Measurements from ENCODE around the gene DAP.

The DAP gene

GRCh38 chr5:10760096-10760920 lies 726 bp downstream of the DAP start:
- no peak for DNase-seq (ENCODE audit: low read depth)

- DNase-seq (ENCODE audit: low read depth): no peak
These were observed 1.9 kb downstream of the DAP start for GRCh38 chr5:10759111-10759510.

- DNase-seq (ENCODE audit: low read depth): no peak
These were observed 3.0 kb downstream of the DAP start for GRCh38 chr5:10757922-10758555.

- no peak for DNase-seq (ENCODE audit: low read depth)
These were observed 4.0 kb downstream of the DAP start for GRCh38 chr5:10757043-10757442.

- no peak for DNase-seq (ENCODE audit: low read depth)
These were observed 4.5 kb downstream of the DAP start for GRCh38 chr5:10756549-10756948.

GRCh38 chr5:10753178-10753577 lies 7.9 kb downstream of the DAP start:
- no peak for DNase-seq (ENCODE audit: low read depth)

GRCh38 chr5:10752451-10752850 lies 8.6 kb downstream of the DAP start:
- DNase-seq (ENCODE audit: low read depth): no peak

- DNase-seq (ENCODE audit: low read depth): no peak
These were observed 10.1 kb downstream of the DAP start for GRCh38 chr5:10750909-10751308.

GRCh38 chr5:10747678-10748622 lies 13.1 kb downstream of the DAP start:
- DNase-seq (ENCODE audit: low read depth): no peak

- DNase-seq (ENCODE audit: low read depth): no peak
These were observed 14.3 kb downstream of the DAP start for GRCh38 chr5:10746711-10747110.

- no peak for DNase-seq (ENCODE audit: low read depth)
These were observed 15.9 kb downstream of the DAP start for GRCh38 chr5:10745133-10745532.

GRCh38 chr5:10744681-10745080 lies 16.4 kb downstream of the DAP start:
- no peak for DNase-seq (ENCODE audit: low read depth)

GRCh38 chr5:10743951-10744350 lies 17.1 kb downstream of the DAP start:
- DNase-seq (ENCODE audit: low read depth): no peak

GRCh38 chr5:10743526-10743925 lies 17.5 kb downstream of the DAP start:
- DNase-seq (ENCODE audit: low read depth): no peak

GRCh38 chr5:10741661-10742060 lies 19.4 kb downstream of the DAP start:
- DNase-seq (ENCODE audit: low read depth): no peak

- no peak for DNase-seq (ENCODE audit: low read depth)
These were observed 20.6 kb downstream of the DAP start for GRCh38 chr5:10740384-10740783.

- no peak for DNase-seq (ENCODE audit: low read depth)
These were observed 23.2 kb downstream of the DAP start for GRCh38 chr5:10737880-10738279.

- DNase-seq (ENCODE audit: low read depth): no peak
These were observed 24.2 kb downstream of the DAP start for GRCh38 chr5:10736808-10737207.

- DNase-seq (ENCODE audit: low read depth): no peak
These were observed 24.7 kb downstream of the DAP start for GRCh38 chr5:10736354-10736753.

GRCh38 chr5:10735569-10736276 lies 25.3 kb downstream of the DAP start:
- DNase-seq (ENCODE audit: low read depth): no peak

- DNase-seq (ENCODE audit: low read depth): no peak
These were observed 26.1 kb downstream of the DAP start for GRCh38 chr5:10734832-10735523.
